ENCODE data around the gene PABPN1. TPM values are rescaled to one million over a fixed set of nuclear protein-coding genes. Genes with fewer than 3 reads are reported as not detected.

The PABPN1 gene
- total and polyA plus RNA-seq, 9 of the 15 experiments (the other 6 are each of a cell fraction or from before 2014, with no cell fraction given): 32.6 to 388 (median 178) TPM

DNA sequence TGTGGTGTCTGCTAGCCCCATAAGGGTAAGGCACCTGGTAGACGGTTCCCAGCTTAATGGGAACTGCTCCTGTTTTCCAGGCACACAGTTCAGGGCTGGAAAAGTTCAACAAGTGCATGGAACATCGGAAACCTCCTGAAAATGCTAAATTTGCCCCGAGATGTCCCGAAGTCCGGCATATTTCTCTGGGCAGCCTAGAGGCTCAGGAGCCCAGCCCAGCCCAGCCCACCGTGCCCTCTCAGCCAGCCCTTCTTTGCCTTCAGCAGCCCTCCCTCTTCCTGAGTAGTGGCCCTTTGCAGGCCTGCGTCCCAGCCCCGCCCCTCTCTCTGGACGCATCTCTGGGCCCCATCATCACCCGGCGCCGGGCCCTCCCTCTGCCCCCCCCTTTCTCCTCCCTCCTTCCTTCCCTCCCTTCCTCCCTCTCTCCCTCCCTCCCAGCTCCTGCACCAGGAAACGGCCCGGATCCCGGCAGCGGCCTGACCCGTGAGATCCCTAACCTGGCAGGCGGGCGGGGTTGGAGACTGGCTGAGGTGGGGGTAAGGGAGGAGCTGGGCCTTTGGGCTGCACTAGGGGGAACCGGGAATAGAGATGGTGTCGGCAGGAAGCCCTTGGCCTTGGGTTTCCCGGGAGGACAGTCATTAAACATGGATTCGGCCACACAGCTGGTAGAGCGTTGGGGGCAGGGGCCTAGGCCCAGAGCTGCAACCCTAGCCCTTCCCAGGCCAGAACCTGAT, 14.7 kb upstream of the PABPN1 start, which contains the start of gene BCL2L2 (continued):
- TF ChIP-seq, protein P1, sequence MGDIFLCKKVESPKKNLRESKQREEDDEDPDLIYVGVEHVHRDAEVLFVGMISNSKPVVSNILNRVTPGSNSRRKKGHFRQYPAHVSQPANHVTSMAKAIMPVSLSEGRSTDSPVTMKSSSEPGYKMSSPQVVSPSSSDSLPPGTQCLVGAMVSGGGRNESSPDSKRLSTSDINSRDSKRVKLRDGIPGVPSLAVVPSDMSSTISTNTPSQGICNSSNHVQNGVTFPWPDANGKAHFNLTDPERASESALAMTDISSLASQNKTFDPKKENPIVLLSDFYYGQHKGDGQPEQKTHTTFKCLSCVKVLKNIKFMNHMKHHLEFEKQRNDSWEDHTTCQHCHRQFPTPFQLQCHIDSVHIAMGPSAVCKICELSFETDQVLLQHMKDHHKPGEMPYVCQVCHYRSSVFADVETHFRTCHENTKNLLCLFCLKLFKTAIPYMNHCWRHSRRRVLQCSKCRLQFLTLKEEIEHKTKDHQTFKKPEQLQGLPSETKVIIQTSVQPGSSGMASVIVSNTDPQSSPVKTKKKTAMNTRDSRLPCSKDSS (IDR thresholded peaks at IDR 0.05; ENCODE audit: low read depth, partially characterized antibody): no peak
- no peak for TF ChIP-seq HEY1 (CRISPR knock-in tag; IDR thresholded peaks at IDR 0.05; ENCODE audit: borderline replicate concordance)
- no peak for TF ChIP-seq POLR2AphosphoS2 (IDR thresholded peaks at IDR 0.05; ENCODE audit: low read length)
- TF ChIP-seq, protein P2, sequence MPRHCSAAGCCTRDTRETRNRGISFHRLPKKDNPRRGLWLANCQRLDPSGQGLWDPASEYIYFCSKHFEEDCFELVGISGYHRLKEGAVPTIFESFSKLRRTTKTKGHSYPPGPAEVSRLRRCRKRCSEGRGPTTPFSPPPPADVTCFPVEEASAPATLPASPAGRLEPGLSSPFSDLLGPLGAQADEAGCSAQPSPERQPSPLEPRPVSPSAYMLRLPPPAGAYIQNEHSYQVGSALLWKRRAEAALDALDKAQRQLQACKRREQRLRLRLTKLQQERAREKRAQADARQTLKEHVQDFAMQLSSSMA (CRISPR knock-in tag; IDR thresholded peaks at IDR 0.05): no peak
- TF ChIP-seq RBM25 (IDR thresholded peaks at IDR 0.05; ENCODE audit: low read depth, low read length, severe bottlenecking): no peak
- TF ChIP-seq CHCHD3 (CRISPR knock-in tag; IDR thresholded peaks at IDR 0.05): no peak
- no peak; the same call in 1 of the 2 replicates for TF ChIP-seq ZBED1 (IDR thresholded peaks at IDR 0.05)
- 0 out of 2 replicates have a peak, but pooled peaks have one; percentile 37 for TF ChIP-seq ZNF830 (CRISPR knock-in tag; IDR thresholded peaks at IDR 0.05)
- no peak for TF ChIP-seq POU5F1 (IDR thresholded peaks at IDR 0.05; ENCODE audit: borderline replicate concordance, low read depth, low read length, partially characterized antibody)
- TF ChIP-seq, protein P3, sequence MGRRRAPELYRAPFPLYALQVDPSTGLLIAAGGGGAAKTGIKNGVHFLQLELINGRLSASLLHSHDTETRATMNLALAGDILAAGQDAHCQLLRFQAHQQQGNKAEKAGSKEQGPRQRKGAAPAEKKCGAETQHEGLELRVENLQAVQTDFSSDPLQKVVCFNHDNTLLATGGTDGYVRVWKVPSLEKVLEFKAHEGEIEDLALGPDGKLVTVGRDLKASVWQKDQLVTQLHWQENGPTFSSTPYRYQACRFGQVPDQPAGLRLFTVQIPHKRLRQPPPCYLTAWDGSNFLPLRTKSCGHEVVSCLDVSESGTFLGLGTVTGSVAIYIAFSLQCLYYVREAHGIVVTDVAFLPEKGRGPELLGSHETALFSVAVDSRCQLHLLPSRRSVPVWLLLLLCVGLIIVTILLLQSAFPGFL (CRISPR knock-in tag; IDR thresholded peaks at IDR 0.05): no peak
- peak; percentile 98 for TF ChIP-seq CREB1 (IDR thresholded peaks at IDR 0.05)
- TF ChIP-seq CREB1 (CRISPR knock-in tag; IDR thresholded peaks at IDR 0.05): peak; percentile 99
- no peak for TF ChIP-seq WHSC1 (IDR thresholded peaks at IDR 0.05; ENCODE audit: low read length)
- peak; percentile 73 for TF ChIP-seq NEUROD1 (IDR thresholded peaks at IDR 0.05; ENCODE audit: borderline replicate concordance, low read depth, low read length, partially characterized antibody)
- peak; percentile 43 for TF ChIP-seq ARID1B (IDR thresholded peaks at IDR 0.05)
- no peak for TF ChIP-seq KLF6 (CRISPR knock-in tag; IDR thresholded peaks at IDR 0.05; ENCODE audit: borderline replicate concordance)
- no peak for TF ChIP-seq GABPB2 (CRISPR knock-in tag; conservative IDR thresholded peaks at IDR 0.05)
- no peak for TF ChIP-seq ZNF174 (CRISPR knock-in tag; IDR thresholded peaks at IDR 0.05)
- peak; percentile 61; the same call in 1 of the 2 replicates for TF ChIP-seq ZNF263 (CRISPR knock-in tag; IDR thresholded peaks at IDR 0.05; ENCODE audit: borderline replicate concordance)
- TF ChIP-seq NONO (IDR thresholded peaks at IDR 0.05; ENCODE audit: low read depth in 2 of 2, low read length in 1 of 2): no peak
- TF ChIP-seq RFX7 (CRISPR knock-in tag; IDR thresholded peaks at IDR 0.05): no peak
- TF ChIP-seq, protein P4, sequence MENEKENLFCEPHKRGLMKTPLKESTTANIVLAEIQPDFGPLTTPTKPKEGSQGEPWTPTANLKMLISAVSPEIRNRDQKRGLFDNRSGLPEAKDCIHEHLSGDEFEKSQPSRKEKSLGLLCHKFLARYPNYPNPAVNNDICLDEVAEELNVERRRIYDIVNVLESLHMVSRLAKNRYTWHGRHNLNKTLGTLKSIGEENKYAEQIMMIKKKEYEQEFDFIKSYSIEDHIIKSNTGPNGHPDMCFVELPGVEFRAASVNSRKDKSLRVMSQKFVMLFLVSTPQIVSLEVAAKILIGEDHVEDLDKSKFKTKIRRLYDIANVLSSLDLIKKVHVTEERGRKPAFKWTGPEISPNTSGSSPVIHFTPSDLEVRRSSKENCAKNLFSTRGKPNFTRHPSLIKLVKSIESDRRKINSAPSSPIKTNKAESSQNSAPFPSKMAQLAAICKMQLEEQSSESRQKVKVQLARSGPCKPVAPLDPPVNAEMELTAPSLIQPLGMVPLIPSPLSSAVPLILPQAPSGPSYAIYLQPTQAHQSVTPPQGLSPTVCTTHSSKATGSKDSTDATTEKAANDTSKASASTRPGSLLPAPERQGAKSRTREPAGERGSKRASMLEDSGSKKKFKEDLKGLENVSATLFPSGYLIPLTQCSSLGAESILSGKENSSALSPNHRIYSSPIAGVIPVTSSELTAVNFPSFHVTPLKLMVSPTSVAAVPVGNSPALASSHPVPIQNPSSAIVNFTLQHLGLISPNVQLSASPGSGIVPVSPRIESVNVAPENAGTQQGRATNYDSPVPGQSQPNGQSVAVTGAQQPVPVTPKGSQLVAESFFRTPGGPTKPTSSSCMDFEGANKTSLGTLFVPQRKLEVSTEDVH (IDR thresholded peaks at IDR 0.05; ENCODE audit: low read depth, partially characterized antibody): peak; percentile 75
- no peak for TF ChIP-seq ZNF253 (CRISPR knock-in tag; conservative IDR thresholded peaks at IDR 0.05)

All from K562 (cell line).